Activated CD4-positive, alpha-beta T cell treated with anti-CD3 and anti-CD28 coated beads, Interleukin-2, amount 50 U/mL, for 16 hours (primary cell): ENCODE data around the gene PMEPA1.

ENCODE experiments used
- DNase-seq: peaks from one replicate; pipeline ENCODE4 v3.0.0-alpha.2; 2020

Gene PMEPA1

DNA sequence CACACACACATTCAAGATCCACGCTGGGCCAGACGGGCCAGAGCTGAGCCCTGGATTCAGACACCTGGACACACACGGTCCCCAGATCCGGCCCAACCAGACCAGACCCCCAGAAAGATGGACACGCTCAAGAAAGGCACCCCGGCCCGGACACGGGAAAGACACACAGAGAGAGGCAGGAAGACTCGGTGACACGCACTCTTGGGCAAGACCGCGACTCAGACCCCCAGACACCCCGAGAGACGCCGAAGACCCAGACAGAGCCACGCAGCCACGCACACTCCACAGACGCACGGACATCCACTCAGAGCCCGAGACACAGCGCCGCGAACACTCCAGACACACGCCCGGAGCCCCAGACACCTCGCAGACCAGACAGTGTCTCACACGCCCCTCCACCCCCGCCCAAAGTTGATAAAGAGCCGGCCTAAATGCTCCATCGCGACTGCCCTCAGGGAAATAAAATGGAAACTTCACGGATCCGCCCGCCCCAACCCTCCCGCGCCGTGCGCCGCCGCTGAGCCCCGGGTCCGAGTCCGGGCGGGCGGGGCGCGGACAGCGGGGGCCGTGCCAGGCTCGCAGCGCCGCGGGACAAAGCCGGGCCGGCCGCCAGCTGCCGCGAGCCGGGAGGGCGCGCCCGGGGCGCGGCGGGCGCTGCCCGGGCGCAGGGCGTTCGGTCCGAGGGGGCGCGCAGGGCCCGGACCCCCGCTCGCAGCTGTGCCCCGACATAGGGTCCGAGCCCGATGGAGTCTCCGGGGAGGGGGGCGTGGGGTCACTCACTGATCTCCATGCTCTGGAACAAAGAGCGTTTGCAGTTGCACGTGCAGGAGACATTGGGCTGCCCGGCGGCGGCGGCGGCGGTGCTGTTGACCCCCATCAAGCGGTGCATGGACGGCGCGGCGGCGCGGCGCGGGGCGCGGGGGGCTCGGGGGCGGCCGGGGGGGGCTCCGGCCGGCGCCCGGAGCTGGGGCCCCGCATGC, 831 bp downstream of the PMEPA1 start:
- DNase-seq, result no peak

GRCh38 chr20:57707849-57708693, 1.7 kb downstream of the PMEPA1 start:
- no peak for DNase-seq

GRCh38 chr20:57707320-57707719, 2.5 kb downstream of the PMEPA1 start:
- no peak for DNase-seq

DNA sequence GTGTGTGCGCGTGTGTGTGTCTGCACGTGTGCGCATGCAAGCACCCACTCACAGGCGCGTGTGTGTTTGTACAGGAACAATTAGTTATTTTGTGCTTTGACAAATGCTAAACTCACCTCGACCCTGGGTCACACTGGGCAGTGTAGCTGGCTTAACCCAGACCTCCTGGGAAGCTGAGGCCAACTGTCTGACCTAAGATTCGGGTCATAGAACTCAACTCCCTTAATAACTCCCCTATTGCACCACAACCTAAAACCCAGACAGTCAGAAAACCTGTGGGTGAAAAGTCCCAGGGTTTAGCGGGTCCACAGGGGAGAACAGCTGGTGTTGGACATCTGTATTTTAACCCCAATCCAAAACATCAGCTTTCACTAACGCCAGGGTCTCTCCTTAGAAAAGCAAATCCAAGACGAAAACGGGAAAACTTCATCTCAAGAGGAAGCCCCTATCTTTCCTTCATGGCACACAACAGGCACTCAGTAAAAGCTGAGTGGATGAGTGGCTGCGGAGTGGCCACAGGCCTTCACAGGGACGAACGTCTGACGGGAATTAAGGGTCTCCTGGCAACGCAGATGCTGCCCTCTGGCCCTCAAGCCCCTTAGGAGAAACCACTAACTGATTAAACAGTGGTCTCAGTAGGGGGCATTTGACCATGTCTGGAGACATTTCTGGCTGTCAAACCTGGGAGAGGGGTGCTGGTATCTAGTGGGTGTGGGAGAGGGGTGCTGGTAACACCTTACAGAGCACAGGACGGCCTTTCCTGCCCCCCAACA, 4.5 kb downstream of the PMEPA1 start:
- no peak for DNase-seq

DNA sequence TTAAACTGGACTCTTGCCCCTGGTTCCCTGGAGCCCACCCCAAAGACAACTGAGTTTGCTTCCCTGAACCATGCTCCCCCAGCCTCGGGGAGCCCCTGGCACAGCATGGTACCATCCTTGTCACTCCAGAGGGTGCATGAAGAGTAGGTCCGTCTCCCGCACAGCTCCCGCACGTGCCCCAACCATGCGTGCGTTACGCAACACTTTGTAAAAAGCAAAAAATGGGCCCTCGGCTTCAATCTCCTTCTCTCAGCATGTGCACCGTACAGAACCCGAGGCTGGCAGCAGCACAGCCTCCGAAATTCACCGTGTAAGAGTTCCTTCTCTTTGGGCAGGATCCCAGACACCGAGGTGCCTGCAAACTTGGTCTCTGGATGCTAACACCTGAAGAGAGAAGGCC, 5.6 kb downstream of the PMEPA1 start:
- no peak for DNase-seq

- DNase-seq, result no peak
Observed at GRCh38 chr20:57703013-57703412, 6.8 kb downstream of the PMEPA1 start.

GRCh38 chr20:57702521-57702920, 7.3 kb downstream of the PMEPA1 start:
- no peak for DNase-seq

DNA sequence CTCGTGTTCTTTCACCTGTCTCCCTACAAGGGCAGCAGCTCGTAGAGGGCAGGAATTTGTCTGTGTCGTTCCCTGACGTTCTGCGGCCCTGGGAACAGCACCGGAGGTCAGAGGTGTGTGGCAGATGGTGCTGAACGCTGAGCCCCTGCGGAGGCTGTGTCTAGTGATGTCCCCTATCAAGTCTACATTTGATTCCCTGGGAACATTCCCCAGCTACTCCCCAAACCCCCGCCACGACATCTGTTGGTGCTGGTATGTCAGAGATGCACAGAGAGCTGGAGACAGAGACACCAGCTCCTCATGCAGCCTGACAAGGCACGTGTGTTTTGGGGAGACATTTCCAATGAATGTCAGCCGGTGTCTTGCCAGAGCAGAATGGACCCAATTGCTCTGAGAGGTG, 7.7 kb downstream of the PMEPA1 start:
- DNase-seq, result no peak

DNA sequence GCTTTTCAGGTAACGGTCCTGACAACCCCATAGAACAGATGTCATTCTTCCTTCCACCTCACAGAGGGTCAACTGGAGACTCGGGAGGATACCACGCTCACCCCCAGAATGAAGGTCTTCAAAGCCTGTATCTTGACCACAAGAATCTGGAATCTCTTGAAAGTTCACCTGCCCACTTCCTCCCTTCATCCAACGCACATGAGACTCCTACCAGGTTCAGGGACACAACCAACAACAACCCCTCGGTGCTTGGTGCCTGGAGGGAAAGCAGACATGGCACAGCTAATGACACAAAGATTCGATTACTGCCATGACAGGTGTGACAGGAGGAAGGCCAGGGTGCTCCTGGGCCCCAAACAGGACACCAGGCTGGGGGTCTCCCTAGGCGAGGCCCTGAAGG, 8.2 kb downstream of the PMEPA1 start:
- no peak for DNase-seq

DNA sequence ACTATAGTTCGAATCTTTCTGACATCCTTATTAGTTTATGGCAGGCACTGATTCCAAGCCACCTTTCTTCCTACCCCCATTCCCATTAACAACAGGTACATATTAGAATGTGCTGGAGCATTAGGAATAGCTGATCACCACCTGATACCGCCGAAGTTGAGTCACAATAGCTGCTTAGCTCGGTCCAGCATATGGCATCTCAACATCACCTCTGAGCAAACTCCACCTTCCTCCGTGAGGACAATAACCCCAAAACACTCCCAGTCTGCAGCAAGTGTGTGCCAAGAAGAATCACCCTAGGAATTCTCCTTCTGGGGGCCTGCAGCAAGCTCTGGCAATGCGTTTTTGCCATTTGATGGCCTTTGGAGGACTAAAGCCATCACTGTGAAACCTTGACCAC, 8.7 kb downstream of the PMEPA1 start:
- no peak for DNase-seq

- no peak for DNase-seq
Observed at GRCh38 chr20:57699395-57699794, 10.4 kb downstream of the PMEPA1 start.

DNA sequence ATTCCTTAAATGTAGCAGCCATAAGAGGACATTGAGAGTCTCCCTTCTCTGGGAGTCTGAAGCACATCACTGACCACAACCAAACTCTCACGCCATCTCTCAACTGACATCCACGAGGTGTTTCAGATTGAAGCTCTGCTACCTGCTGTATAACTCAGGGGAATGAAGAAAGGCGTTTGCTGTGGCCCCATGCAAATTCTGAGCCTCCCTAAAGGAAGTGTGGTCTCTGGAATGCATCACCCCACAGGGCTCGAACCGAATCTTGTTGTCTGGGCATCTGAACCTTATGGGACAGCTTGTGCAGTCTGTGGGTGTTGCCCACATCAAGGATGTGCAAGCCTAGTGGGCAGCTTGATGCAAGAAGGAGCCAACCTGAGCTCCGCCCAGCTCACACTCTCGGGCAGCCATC, 10.9 kb downstream of the PMEPA1 start:
- DNase-seq, result no peak

- peak; percentile 88 for DNase-seq
Observed at GRCh38 chr20:57698116-57698866, 11.5 kb downstream of the PMEPA1 start.

DNA sequence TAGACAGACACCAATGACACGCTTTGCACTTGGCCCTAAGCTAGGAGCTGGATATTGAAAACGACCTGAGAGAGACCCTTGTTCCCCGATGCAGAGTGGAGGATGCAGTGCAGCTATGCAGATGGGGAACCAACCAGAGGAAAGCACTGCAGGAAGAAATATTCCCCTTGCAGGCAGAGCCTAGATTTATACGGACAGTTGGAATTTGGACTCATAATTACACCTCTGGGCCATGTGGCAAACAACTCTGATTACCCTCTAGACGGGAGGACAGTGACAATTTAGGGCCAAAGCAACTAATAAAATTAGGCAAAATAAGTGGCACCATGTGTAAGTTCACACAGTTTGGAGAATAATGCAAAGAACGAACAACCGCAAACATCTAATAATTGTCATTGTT, 12.3 kb downstream of the PMEPA1 start:
- no peak for DNase-seq

- DNase-seq, result no peak
Observed at GRCh38 chr20:57696401-57696961, 13.3 kb downstream of the PMEPA1 start.

DNA sequence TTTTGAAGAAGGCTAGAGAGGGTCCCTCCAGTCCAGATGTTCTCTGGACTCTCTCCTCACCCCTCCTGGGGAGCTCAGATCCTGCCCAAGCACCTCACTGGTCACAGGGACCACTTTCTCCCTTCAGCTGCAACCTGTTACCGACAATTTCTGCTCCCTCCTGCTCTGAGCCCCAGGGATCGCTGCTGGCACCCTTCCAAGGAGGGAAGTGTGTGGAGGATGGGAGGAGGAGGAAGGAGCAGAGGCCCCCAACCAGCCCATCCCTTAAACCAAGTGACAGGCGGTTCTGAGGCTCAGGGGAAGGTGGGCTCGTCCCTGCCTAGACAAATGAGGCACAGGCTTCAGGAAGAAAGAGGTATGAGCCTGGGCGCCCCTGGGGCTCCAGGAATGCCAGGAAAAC, 13.9 kb downstream of the PMEPA1 start:
- DNase-seq, result no peak

GRCh38 chr20:57695012-57695411, 14.8 kb downstream of the PMEPA1 start:
- DNase-seq, result no peak

GRCh38 chr20:57694481-57694880, 15.3 kb downstream of the PMEPA1 start:
- no peak for DNase-seq

- DNase-seq, result no peak
Observed at GRCh38 chr20:57693670-57694329, 16.0 kb downstream of the PMEPA1 start.

DNA sequence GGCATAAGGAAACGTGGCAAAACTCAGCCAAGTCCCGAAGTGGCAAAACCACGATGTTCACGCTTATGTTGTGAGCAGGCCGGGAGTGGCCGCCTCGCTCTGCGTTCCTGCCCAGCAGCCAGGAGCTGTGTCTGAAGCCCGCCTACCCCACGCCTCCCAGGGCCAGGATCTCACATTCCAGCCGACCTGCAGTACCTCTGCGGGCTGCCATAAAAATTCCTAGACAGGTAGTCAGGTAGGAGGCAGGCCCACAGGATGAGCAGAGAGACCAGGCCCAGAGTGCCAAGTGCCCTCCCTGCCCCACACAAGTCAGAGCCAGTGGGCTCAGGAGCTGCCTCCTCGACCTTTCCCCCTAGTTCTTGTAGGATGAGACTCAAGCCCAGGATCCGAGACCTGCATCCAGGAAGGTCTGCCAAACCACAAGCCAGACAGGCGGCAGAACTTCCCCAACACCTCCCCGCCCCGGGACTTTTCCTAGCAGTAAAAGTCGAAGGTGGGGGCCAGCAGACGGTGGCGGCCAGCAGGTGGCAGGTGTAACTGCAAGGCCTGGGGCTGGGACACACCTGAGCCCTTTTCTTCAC, 16.7 kb downstream of the PMEPA1 start:
- no peak for DNase-seq

DNA sequence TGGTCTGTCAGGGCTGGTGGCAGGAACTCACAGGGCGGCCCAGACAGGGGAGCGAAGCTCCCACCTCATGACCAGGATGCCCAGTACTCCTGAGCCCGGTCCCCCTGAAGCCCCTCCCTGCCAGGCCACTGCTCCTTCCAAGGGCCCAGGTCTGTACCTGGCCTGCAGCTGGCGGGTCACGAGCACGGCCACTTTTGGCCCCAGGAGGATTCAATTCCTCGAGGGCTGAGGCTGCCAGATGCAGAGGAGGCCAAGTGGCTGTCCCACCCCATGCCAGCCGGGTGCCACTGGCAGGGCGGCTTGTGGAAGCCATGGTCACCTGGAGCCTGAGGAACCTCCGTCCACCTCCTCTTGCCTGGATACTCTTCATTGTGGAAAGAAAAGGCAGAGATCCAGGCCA, 17.4 kb downstream of the PMEPA1 start:
- no peak for DNase-seq
